Measurements from ENCODE around the gene CAMTA1. TPM values are rescaled to one million over a fixed set of nuclear protein-coding genes. Genes with fewer than 3 reads are reported as not detected.

The CAMTA1 gene
- total RNA-seq, 1 donor from 2014 or later: 268 TPM

DNA sequence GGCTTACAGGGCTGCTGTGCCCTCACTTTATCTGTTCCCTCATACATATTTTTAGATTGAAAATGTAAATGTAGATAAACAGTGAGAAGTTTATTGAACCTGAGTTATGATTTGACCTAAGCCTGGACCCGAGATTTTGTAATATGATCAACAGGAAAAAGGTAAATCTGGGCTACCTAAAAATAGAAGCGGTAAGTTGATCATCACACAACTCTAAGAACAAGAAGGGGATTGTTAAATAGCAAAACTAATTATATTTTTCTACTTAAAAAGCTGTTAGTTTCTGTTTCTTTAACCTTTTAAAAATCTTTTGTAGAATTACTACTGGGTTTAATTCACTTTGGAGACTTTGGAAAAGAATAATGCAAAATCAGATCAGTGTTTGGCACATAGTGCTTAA, 35.6 kb downstream of the CAMTA1 start:
- peaks cover 2% of the 10 kb centered on the region for H3K4me1 Mint-ChIP-seq
- peaks cover 77% of the 10 kb centered on the region for H4K20me1 ChIP-seq (ENCODE audit: low read depth)
- H3K27me3 Mint-ChIP-seq (ENCODE audit: insufficient read depth, low read depth): no peaks in the 10 kb centered on the region
- H3K4me2 ChIP-seq: no peak overlapping the region
- no peaks in the 10 kb centered on the region for H3K4me1 ChIP-seq
- no peak overlapping the region for H3K27ac Mint-ChIP-seq
- peaks cover 93% of the 10 kb centered on the region for H3K79me2 ChIP-seq (ENCODE audit: low read depth)
- H3K9ac ChIP-seq: no peak overlapping the region
- no peak overlapping the region for H2AFZ ChIP-seq (replicated peaks)
- H3K27me3 ChIP-seq: no peaks in the 10 kb centered on the region
- H3K36me3 ChIP-seq: peaks cover 11% of the 10 kb centered on the region
- no peak for TF ChIP-seq EZH2 (IDR thresholded peaks at IDR 0.05)
- no peaks in the 10 kb centered on the region for H3F3A ChIP-seq (ENCODE audit: low read depth)
- no peaks in the 10 kb centered on the region for H3K9me3 Mint-ChIP-seq
- H3K27ac ChIP-seq: no peak overlapping the region
- no peaks in the 10 kb centered on the region for H3K9me3 ChIP-seq (ENCODE audit: low read depth)
- H3K4me3 ChIP-seq: no peak overlapping the region
- no peak for DNase-seq (ENCODE audit: low spot score)
- H3K4me3 Mint-ChIP-seq: no peak overlapping the region
- H3K36me3 Mint-ChIP-seq: peaks cover 3% of the 10 kb centered on the region

- no peaks in the 10 kb centered on the region for H3K9me3 ChIP-seq (ENCODE audit: low read depth)
- H4K20me1 ChIP-seq (ENCODE audit: low read depth): peaks cover 72% of the 10 kb centered on the region
- no peak overlapping the region for H3K4me2 ChIP-seq
- TF ChIP-seq, protein P1, sequence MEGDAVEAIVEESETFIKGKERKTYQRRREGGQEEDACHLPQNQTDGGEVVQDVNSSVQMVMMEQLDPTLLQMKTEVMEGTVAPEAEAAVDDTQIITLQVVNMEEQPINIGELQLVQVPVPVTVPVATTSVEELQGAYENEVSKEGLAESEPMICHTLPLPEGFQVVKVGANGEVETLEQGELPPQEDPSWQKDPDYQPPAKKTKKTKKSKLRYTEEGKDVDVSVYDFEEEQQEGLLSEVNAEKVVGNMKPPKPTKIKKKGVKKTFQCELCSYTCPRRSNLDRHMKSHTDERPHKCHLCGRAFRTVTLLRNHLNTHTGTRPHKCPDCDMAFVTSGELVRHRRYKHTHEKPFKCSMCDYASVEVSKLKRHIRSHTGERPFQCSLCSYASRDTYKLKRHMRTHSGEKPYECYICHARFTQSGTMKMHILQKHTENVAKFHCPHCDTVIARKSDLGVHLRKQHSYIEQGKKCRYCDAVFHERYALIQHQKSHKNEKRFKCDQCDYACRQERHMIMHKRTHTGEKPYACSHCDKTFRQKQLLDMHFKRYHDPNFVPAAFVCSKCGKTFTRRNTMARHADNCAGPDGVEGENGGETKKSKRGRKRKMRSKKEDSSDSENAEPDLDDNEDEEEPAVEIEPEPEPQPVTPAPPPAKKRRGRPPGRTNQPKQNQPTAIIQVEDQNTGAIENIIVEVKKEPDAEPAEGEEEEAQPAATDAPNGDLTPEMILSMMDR (IDR thresholded peaks at IDR 0.05): no peak
- no peak for TF ChIP-seq EZH2 (IDR thresholded peaks at IDR 0.05)
- no peak for TF ChIP-seq EZH2phosphoT487 (IDR thresholded peaks at IDR 0.05)
- peaks cover 4% of the 10 kb centered on the region for H3K36me3 Mint-ChIP-seq
- H3K36me3 ChIP-seq: peaks cover 17% of the 10 kb centered on the region
- no peak overlapping the region for H3K4me3 Mint-ChIP-seq
- no peaks in the 10 kb centered on the region for H3K27me3 ChIP-seq
- no peaks in the 10 kb centered on the region for H3K27me3 Mint-ChIP-seq (ENCODE audit: insufficient read depth, low read depth)
- no peaks in the 10 kb centered on the region for H3K4me1 ChIP-seq
- no peak overlapping the region for H3K9ac ChIP-seq
- no peaks in the 10 kb centered on the region for H3K9me3 Mint-ChIP-seq
- H3K27ac ChIP-seq: no peak overlapping the region
- no peak overlapping the region for H3K4me3 ChIP-seq
- H3K27ac Mint-ChIP-seq: no peak overlapping the region
- H2AFZ ChIP-seq (replicated peaks): no peak overlapping the region
- peaks cover 2% of the 10 kb centered on the region for H3K4me1 Mint-ChIP-seq
- peaks cover 89% of the 10 kb centered on the region for H3K79me2 ChIP-seq (ENCODE audit: low read depth)
- DNase-seq (ENCODE audit: low spot score): no peak
- H3F3A ChIP-seq (ENCODE audit: low read depth): no peaks in the 10 kb centered on the region
These were observed 37.5 kb downstream of the CAMTA1 start for GRCh38 chr1:6822530-6823359.

- Histone ChIP-seq H3K4me3 (no peak overlapping the region), H3K4me2 (no peak overlapping the region), H3K27ac (peak overlapping the region; percentile 17), H4K20me1 (ENCODE audit: low read depth) (peaks cover 63% of the 10 kb centered on the region), H2AFZ (replicated peaks) (no peak overlapping the region), H3K79me2 (ENCODE audit: low read depth) (peaks cover 87% of the 10 kb centered on the region), H3K9me3 (ENCODE audit: low read depth) (no peaks in the 10 kb centered on the region), H3K27me3 (no peaks in the 10 kb centered on the region), H3K9ac (no peak overlapping the region), H3K4me1 (no peaks in the 10 kb centered on the region), H3F3A (ENCODE audit: low read depth) (no peaks in the 10 kb centered on the region), H3K36me3 (peaks cover 17% of the 10 kb centered on the region)
- Mint-ChIP-seq H3K9me3 (no peaks in the 10 kb centered on the region), H3K4me1 (peaks cover 2% of the 10 kb centered on the region), H3K27me3 (ENCODE audit: insufficient read depth, low read depth) (no peaks in the 10 kb centered on the region), H3K27ac (no peak overlapping the region), H3K36me3 (peaks cover 4% of the 10 kb centered on the region), H3K4me3 (no peak overlapping the region)
- DNase-seq (ENCODE audit: low spot score): no peak
- TF ChIP-seq, protein P1 (IDR thresholded peaks at IDR 0.05): no peak
- no peak for TF ChIP-seq EZH2 (IDR thresholded peaks at IDR 0.05)
- no peak for TF ChIP-seq EZH2phosphoT487 (IDR thresholded peaks at IDR 0.05)
These were observed 38.5 kb downstream of the CAMTA1 start for GRCh38 chr1:6823793-6824192.

Measured in neural progenitor cell (in vitro differentiated cells).